ENCODE measurements around the gene SH3YL1.
"Not testable (repeated sequence)": the region's sequence is repeated elsewhere in the genome, so short reads cannot be mapped to it uniquely, and the experiment has no call there.

Gene SH3YL1

GRCh38 chr2:175161-175786 lies 88.6 kb downstream of the SH3YL1 start:
- TF ChIP-seq, protein P1, sequence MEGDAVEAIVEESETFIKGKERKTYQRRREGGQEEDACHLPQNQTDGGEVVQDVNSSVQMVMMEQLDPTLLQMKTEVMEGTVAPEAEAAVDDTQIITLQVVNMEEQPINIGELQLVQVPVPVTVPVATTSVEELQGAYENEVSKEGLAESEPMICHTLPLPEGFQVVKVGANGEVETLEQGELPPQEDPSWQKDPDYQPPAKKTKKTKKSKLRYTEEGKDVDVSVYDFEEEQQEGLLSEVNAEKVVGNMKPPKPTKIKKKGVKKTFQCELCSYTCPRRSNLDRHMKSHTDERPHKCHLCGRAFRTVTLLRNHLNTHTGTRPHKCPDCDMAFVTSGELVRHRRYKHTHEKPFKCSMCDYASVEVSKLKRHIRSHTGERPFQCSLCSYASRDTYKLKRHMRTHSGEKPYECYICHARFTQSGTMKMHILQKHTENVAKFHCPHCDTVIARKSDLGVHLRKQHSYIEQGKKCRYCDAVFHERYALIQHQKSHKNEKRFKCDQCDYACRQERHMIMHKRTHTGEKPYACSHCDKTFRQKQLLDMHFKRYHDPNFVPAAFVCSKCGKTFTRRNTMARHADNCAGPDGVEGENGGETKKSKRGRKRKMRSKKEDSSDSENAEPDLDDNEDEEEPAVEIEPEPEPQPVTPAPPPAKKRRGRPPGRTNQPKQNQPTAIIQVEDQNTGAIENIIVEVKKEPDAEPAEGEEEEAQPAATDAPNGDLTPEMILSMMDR (IDR thresholded peaks at IDR 0.05), result no peak
- no peak overlapping the region for H3K27ac ChIP-seq

GRCh38 chr2:172120-172519 lies 91.7 kb downstream of the SH3YL1 start:
- not testable (repeated sequence) for H3K4me1 ChIP-seq; H3K4me2 ChIP-seq (ENCODE audit: low read length); H3K79me2 ChIP-seq; H3K27me3 ChIP-seq (ENCODE audit: control insufficient read depth, insufficient read depth, low read length); H3K9ac ChIP-seq; H2AFZ ChIP-seq; H3K36me3 ChIP-seq (ENCODE audit: control insufficient read depth, insufficient read depth, low read length); H3K9me3 ChIP-seq (ENCODE audit: control insufficient read depth, low read length); H3K4me3 ChIP-seq (ENCODE audit: low read depth, low read length); H3K27ac ChIP-seq

More at GRCh38 chr2:175161-175786, 88.6 kb downstream of the SH3YL1 start:
- no peaks in the 10 kb centered on the region for H3K27me3 ChIP-seq (ENCODE audit: control insufficient read depth, insufficient read depth, low read length)
- no peaks in the 10 kb centered on the region for H3K79me2 ChIP-seq
- H2AFZ ChIP-seq, result no peak overlapping the region
- no peak overlapping the region for H3K9ac ChIP-seq
- no peaks in the 10 kb centered on the region for H3K4me1 ChIP-seq
- H3K36me3 ChIP-seq (ENCODE audit: control insufficient read depth, insufficient read depth, low read length), result no peaks in the 10 kb centered on the region
- H3K4me3 ChIP-seq (ENCODE audit: low read depth, low read length), result no peak overlapping the region
- H3K4me2 ChIP-seq (ENCODE audit: low read length), result no peak overlapping the region
- no peaks in the 10 kb centered on the region for H3K9me3 ChIP-seq (ENCODE audit: control insufficient read depth, low read length)

- no peaks in the 10 kb centered on the region for H3K9me3 ChIP-seq (ENCODE audit: control insufficient read depth, low read length)
- TF ChIP-seq, protein P1 (IDR thresholded peaks at IDR 0.05), result no peak
- no peak overlapping the region for H2AFZ ChIP-seq
- H3K4me1 ChIP-seq, result no peaks in the 10 kb centered on the region
- H3K4me3 ChIP-seq (ENCODE audit: low read depth, low read length), result no peak overlapping the region
- no peak overlapping the region for H3K9ac ChIP-seq
- no peaks in the 10 kb centered on the region for H3K36me3 ChIP-seq (ENCODE audit: control insufficient read depth, insufficient read depth, low read length)
- H3K27ac ChIP-seq, result no peak overlapping the region
- H3K79me2 ChIP-seq, result no peaks in the 10 kb centered on the region
- H3K4me2 ChIP-seq (ENCODE audit: low read length), result no peak overlapping the region
- H3K27me3 ChIP-seq (ENCODE audit: control insufficient read depth, insufficient read depth, low read length), result no peaks in the 10 kb centered on the region
These were observed 94.1 kb downstream of the SH3YL1 start for GRCh38 chr2:169741-170140.

All from parathyroid adenoma (tissue), 2 donors.